B cell (primary cell): ENCODE measurements around the gene ANTXR1.

Source experiments
- EZH2 ChIP-seq: IDR thresholded peaks from 2 replicates; pipeline ENCODE4 v1.6.1; 2012; ENCODE audit warnings: borderline replicate concordance, low read depth, mild to moderate bottlenecking, moderate library complexity, low read length; ENCODE audit not compliant: insufficient read depth, poor library complexity, severe bottlenecking
- TF ChIP-seq, protein P1 (sequence below): fragments of 200-600 bp; IDR thresholded peaks from one replicate; pipeline ENCODE4 v1.8.0; 2022; ENCODE audit warnings: antibody characterized with exemption, mild to moderate bottlenecking

DNA sequence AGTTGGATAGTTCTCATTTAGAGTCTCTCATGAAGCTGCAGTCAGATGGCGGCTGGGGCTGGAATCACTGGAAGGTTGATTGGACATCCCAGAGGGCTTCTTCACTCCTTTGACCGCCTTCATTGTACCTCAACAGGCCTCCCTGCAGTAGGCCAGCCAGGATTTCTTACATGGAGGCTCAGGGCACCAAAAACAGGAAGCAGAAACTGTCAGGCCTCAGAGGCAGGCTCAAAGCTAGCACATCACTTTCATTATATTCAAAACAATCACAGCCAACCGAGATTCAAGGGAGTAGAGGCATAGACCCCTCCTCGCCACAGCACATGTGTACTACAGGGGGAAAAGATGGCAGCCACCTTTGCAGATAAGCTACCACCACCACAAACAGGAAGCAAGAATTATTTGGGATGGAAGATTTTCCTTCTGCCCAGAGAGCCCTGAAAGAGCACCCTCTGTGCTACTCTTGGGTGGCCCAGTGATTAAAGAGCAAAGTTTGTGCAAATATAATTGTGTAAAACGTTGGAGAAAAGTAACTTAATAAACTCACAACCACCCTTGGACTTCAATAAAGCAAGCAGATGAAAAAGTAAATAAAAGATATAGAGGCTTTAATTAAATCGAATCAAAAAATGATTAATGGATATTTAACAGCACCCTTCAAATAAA lies 218.8 kb downstream of the ANTXR1 start:
- TF ChIP-seq, protein P1, sequence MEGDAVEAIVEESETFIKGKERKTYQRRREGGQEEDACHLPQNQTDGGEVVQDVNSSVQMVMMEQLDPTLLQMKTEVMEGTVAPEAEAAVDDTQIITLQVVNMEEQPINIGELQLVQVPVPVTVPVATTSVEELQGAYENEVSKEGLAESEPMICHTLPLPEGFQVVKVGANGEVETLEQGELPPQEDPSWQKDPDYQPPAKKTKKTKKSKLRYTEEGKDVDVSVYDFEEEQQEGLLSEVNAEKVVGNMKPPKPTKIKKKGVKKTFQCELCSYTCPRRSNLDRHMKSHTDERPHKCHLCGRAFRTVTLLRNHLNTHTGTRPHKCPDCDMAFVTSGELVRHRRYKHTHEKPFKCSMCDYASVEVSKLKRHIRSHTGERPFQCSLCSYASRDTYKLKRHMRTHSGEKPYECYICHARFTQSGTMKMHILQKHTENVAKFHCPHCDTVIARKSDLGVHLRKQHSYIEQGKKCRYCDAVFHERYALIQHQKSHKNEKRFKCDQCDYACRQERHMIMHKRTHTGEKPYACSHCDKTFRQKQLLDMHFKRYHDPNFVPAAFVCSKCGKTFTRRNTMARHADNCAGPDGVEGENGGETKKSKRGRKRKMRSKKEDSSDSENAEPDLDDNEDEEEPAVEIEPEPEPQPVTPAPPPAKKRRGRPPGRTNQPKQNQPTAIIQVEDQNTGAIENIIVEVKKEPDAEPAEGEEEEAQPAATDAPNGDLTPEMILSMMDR, result no peak
- TF ChIP-seq EZH2, result no peak
